Renal cortical epithelial cell (primary cell): ENCODE measurements around the gene VPS8. TPM values are rescaled to one million over a fixed set of nuclear protein-coding genes. Genes with fewer than 3 reads are reported as not detected.
"Not testable (repeated sequence)": the region's sequence is repeated elsewhere in the genome, so short reads cannot be mapped to it uniquely, and the experiment has no call there.

Experiments used
- DNase-seq: peaks from one replicate; pipeline ENCODE4 v3.0.0-alpha.2; 2011; ENCODE audit warnings: low read depth
- total RNA-seq: library from RNA; depleted of rRNA; stranded (reverse); fragments of >200 nt; gene quantifications from 2 replicates; pipeline ENCODE4 v1.2.3, GENCODE V29; 2014

VPS8 gene
- total RNA-seq, 1 donor from 2014 or later: 67.8 TPM

- DNase-seq: no peak
Measured at GRCh38 chr3:184914628-184915027, 102.7 kb downstream of the VPS8 start.

- DNase-seq: no peak
Measured at GRCh38 chr3:184918750-184919149, 106.8 kb downstream of the VPS8 start.

GRCh38 chr3:184919651-184920050, 107.7 kb downstream of the VPS8 start:
- no peak for DNase-seq

- no peak for DNase-seq
Measured at GRCh38 chr3:184924547-184924946, 112.6 kb downstream of the VPS8 start.

GRCh38 chr3:184927796-184928315, 115.9 kb downstream of the VPS8 start:
- no peak for DNase-seq

- no peak for DNase-seq
Measured at GRCh38 chr3:184932777-184933176, 120.8 kb downstream of the VPS8 start.

GRCh38 chr3:184937611-184938010, 125.6 kb downstream of the VPS8 start:
- DNase-seq: no peak

- no peak for DNase-seq
Measured at GRCh38 chr3:184941408-184941807, 129.4 kb downstream of the VPS8 start.

GRCh38 chr3:184942735-184943134, 130.8 kb downstream of the VPS8 start:
- DNase-seq: no peak

- DNase-seq: no peak
Measured at GRCh38 chr3:184944241-184944640, 132.3 kb downstream of the VPS8 start.

GRCh38 chr3:184945886-184946625, 134.1 kb downstream of the VPS8 start:
- DNase-seq: no peak

- no peak for DNase-seq
Measured at GRCh38 chr3:184946917-184947316, 135.0 kb downstream of the VPS8 start.

GRCh38 chr3:184949251-184949965, 137.4 kb downstream of the VPS8 start:
- DNase-seq: no peak

GRCh38 chr3:184950816-184951215, 138.8 kb downstream of the VPS8 start:
- not testable (repeated sequence) for DNase-seq

GRCh38 chr3:184952671-184953070, 140.7 kb downstream of the VPS8 start:
- peak; percentile 3 for DNase-seq

GRCh38 chr3:184953401-184953800, 141.4 kb downstream of the VPS8 start:
- no peak for DNase-seq

- DNase-seq: no peak
Measured at GRCh38 chr3:184954251-184954650, 142.3 kb downstream of the VPS8 start.

- not testable (repeated sequence) for DNase-seq
Measured at GRCh38 chr3:184954851-184955250, 142.9 kb downstream of the VPS8 start.

- DNase-seq: no peak
Measured at GRCh38 chr3:184965639-184966430, 153.9 kb downstream of the VPS8 start.

GRCh38 chr3:184968115-184968514, 156.1 kb downstream of the VPS8 start:
- no peak for DNase-seq

GRCh38 chr3:184970186-184970585, 158.2 kb downstream of the VPS8 start:
- DNase-seq: no peak

- no peak for DNase-seq
Measured at GRCh38 chr3:184977796-184978195, 165.8 kb downstream of the VPS8 start.
